Upper lobe of left lung (tissue), 6 donors: Measurements from ENCODE around the gene KAZN. TPM values are rescaled to one million over a fixed set of nuclear protein-coding genes. Genes with fewer than 3 reads are reported as not detected.
A peak's percentile ranks its signal among the peaks of the same experiment; 100 is the strongest.

Experiments used
- ATAC-seq, 2 donors: fragments of 200-7000 bp; cut with Tn5 transposase; one replicate each; pipeline ENCODE4 v1.9.1; 2022; ENCODE audit warnings: mild to moderate bottlenecking in 2 of 2, moderate library complexity in 2 of 2; ENCODE audit not compliant: low FRiP score in 2 of 2
- DNase-seq, 2 donors: peaks; one replicate each; pipeline ENCODE4 v3.0.0-alpha.2; 2019 to 2020
- H3K27ac ChIP-seq, 4 donors: fragments of 200-600 bp; sonication (generic); one replicate each; pipeline ENCODE4 v1.5.1; 2016 to 2019
- H3K27me3 ChIP-seq, 4 donors: fragments of 200-600 bp; sonication (generic); one replicate each; pipeline ENCODE4 v1.5.1; 2017 to 2019
- H3K36me3 ChIP-seq, 4 donors: fragments of 200-600 bp; sonication (generic); one replicate each; pipeline ENCODE4 v1.5.1; 2016 to 2019
- H3K4me1 ChIP-seq, 4 donors: fragments of 200-600 bp; sonication (generic); one replicate each; pipeline ENCODE4 v1.5.1; 2018 to 2019
- H3K4me3 ChIP-seq, 4 donors: fragments of 200-600 bp; sonication (generic); one replicate each; pipeline ENCODE4 v1.5.1; 2017 to 2019; ENCODE audit warnings: mild to moderate bottlenecking in 2 of 4, moderate library complexity in 1 of 4
- H3K9me3 ChIP-seq, 4 donors: fragments of 200-600 bp; sonication (generic); one replicate each; pipeline ENCODE4 v1.5.1; 2018 to 2019
- EP300 ChIP-seq, 4 donors: sonication (generic); formaldehyde crosslinking; IDR thresholded peaks; one replicate each; pipeline ENCODE4 v1.5.1; 2017; ENCODE audit warnings: antibody characterized with exemption in 4 of 4, control low read depth in 2 of 4
- POLR2A ChIP-seq, 4 donors: fragments of 450-650 bp; IDR thresholded peaks; one replicate each; pipeline ENCODE4 v1.5.1; 2016 to 2017; ENCODE audit warnings: antibody characterized with exemption in 4 of 4, mild to moderate bottlenecking in 2 of 4
- POLR2AphosphoS5 ChIP-seq, 2 donors: sonication (generic); formaldehyde crosslinking; IDR thresholded peaks; one replicate each; pipeline ENCODE4 v1.5.1; 2017; ENCODE audit warnings: antibody characterized with exemption in 2 of 2
- WGBS, 2 donors: methylation state at CpG; one replicate each; pipeline ENCODE4 v1.1.5; 2017 to 2018; 5-methylcytosine and 5-hydroxymethylcytosine counted together
- total RNA-seq, 6 donors: library from RNA; depleted of rRNA in 4 of 6; stranded (reverse); fragments of >200 nt in 4 of 6; gene quantifications; one replicate each; pipeline versions ENCODE4 v1.1.0 to v1.2.1, GENCODE V29; 2016 to 2021
- TF ChIP-seq, protein P1 (sequence below), 6 experiments: fragments of 450-650 bp in 4 of 6; fragments of 200-600 bp in 2 of 6; sonication (generic) in 2 of 6; IDR thresholded peaks; one replicate each; pipeline ENCODE4 v1.5.1; 2016 to 2019; ENCODE audit warnings: antibody characterized with exemption in 6 of 6
- donor health status: DM: no; HTN: no; CAD: no; lungs with moderate emphysema.
- donor health status: DM: no; HTN: yes; CAD: no; lungs with severe emphysema.

The KAZN gene
- total RNA-seq, 6 donors from 2014 or later = 11.5 to 30.0 (median 17.6) TPM

DNA sequence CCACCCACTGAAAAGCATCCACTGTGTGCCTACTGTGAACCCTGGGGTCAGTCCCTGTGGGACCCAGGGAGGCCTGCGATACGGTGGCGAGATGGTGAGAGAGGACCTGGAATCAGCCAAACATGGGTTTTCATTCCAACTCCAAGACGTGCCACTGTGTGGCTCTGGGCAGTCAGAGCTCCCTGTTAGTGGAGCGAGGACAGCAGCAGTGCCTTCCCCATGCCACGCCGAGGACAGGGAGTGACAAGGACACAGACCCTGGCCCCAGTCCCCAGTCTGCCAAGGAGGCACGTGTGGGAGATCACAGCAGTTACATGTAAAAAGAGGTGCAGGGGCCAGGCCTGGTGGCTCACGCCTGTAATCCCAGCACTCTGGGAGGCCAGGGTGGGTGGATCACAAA is 504.2 kb downstream of the KAZN start:
- Histone ChIP-seq H3K36me3 (no peaks in the 10 kb centered on the region), H3K27ac (no peak overlapping the region), H3K9me3 (no peaks in the 10 kb centered on the region), H3K27me3 (no peaks in the 10 kb centered on the region), H3K4me3 (no peak overlapping the region), H3K4me1 (peaks cover 0 to 10% (median 0%) of the 10 kb centered on the region in 4 donors)
- WGBS, 2 donors = 93 to 94% methylated on average over 6 to 9 of the region's 9 CpGs
- ATAC-seq (no peak), DNase-seq (no peak)
- TF ChIP-seq, protein P1, sequence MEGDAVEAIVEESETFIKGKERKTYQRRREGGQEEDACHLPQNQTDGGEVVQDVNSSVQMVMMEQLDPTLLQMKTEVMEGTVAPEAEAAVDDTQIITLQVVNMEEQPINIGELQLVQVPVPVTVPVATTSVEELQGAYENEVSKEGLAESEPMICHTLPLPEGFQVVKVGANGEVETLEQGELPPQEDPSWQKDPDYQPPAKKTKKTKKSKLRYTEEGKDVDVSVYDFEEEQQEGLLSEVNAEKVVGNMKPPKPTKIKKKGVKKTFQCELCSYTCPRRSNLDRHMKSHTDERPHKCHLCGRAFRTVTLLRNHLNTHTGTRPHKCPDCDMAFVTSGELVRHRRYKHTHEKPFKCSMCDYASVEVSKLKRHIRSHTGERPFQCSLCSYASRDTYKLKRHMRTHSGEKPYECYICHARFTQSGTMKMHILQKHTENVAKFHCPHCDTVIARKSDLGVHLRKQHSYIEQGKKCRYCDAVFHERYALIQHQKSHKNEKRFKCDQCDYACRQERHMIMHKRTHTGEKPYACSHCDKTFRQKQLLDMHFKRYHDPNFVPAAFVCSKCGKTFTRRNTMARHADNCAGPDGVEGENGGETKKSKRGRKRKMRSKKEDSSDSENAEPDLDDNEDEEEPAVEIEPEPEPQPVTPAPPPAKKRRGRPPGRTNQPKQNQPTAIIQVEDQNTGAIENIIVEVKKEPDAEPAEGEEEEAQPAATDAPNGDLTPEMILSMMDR (IDR thresholded peaks at IDR 0.05) = no peak
- no peak for TF ChIP-seq EP300 (IDR thresholded peaks at IDR 0.05)
- no peak for TF ChIP-seq POLR2AphosphoS5 (IDR thresholded peaks at IDR 0.05)
- no peak for TF ChIP-seq POLR2A (IDR thresholded peaks at IDR 0.05)

DNA sequence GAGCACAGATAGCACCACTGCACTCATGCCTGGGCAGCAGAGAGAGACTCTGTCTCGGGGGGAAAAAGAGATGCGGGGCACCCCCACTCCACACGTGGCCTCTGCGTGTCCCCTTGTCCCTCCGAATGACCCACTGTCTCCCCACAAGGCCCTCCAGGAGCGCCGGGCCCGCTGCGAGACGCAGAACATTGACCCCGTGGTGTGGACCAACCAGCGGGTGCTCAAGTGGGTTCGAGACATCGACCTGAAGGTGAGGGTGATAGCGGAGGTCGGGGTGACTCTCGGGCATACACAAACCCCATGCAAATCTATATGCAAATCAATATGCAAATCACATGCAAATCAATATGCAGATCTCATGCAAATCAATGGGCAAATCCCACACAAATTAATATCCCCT is 504.7 kb downstream of the KAZN start:
- peak in 1 of 2 donors; percentile 60 for DNase-seq
- H3K36me3 ChIP-seq = no peaks in the 10 kb centered on the region
- H3K4me1 ChIP-seq = peaks cover 0 to 10% (median 0%) of the 10 kb centered on the region in 4 donors
- no peaks in the 10 kb centered on the region for H3K27me3 ChIP-seq
- H3K27ac ChIP-seq = no peak overlapping the region
- TF ChIP-seq POLR2AphosphoS5 (IDR thresholded peaks at IDR 0.05) (no peak), POLR2A (IDR thresholded peaks at IDR 0.05) (no peak), EP300 (IDR thresholded peaks at IDR 0.05) (no peak)
- TF ChIP-seq, protein P1 (IDR thresholded peaks at IDR 0.05) = no peak
- 95 to 97% methylated on average over 15 to 17 of the region's 17 CpGs for WGBS, 2 donors
- H3K4me3 ChIP-seq = no peak overlapping the region
- no peak for ATAC-seq
- no peaks in the 10 kb centered on the region for H3K9me3 ChIP-seq

GRCh38 chr1:15103906-15104305 is 505.4 kb downstream of the KAZN start:
- no peaks in the 10 kb centered on the region for H3K36me3 ChIP-seq
- DNase-seq (no peak), ATAC-seq (no peak)
- 67 to 86% methylated on average over 4 to 10 of the region's 10 CpGs for WGBS, 2 donors
- H3K9me3 ChIP-seq = no peaks in the 10 kb centered on the region
- TF ChIP-seq, protein P1 (IDR thresholded peaks at IDR 0.05) = no peak
- TF ChIP-seq POLR2A (IDR thresholded peaks at IDR 0.05) = no peak
- TF ChIP-seq POLR2AphosphoS5 (IDR thresholded peaks at IDR 0.05) = no peak
- no peak for TF ChIP-seq EP300 (IDR thresholded peaks at IDR 0.05)
- H3K27ac ChIP-seq = no peak overlapping the region
- no peak overlapping the region for H3K4me3 ChIP-seq
- H3K4me1 ChIP-seq = peaks cover 0 to 10% (median 0%) of the 10 kb centered on the region in 4 donors
- H3K27me3 ChIP-seq = no peaks in the 10 kb centered on the region

DNA sequence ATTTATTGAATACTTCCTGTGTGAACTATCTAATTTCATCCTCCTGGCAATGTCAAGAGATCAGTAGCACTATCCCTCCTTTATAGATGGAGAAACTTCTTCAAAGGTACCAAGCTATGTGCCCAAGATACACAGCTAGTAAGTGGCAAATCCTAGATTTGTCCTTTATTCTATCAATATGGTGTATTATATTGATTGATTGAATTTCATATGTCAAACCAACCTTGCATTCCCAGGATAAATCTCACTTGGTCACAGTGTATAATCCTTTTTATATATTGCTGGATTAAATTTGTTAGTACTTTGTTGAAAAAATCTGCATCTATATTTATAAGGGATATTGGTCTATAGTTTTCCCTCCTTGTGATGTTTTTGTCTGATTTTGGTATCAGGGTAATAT is 506.3 kb downstream of the KAZN start:
- ATAC-seq = no peak
- no peak overlapping the region for H3K4me3 ChIP-seq
- no peaks in the 10 kb centered on the region for H3K9me3 ChIP-seq
- no peak for TF ChIP-seq POLR2A (IDR thresholded peaks at IDR 0.05)
- no peak for TF ChIP-seq EP300 (IDR thresholded peaks at IDR 0.05)
- TF ChIP-seq, protein P1 (IDR thresholded peaks at IDR 0.05) = no peak
- no peak for TF ChIP-seq POLR2AphosphoS5 (IDR thresholded peaks at IDR 0.05)
- H3K27me3 ChIP-seq = no peaks in the 10 kb centered on the region
- H3K27ac ChIP-seq = no peak overlapping the region
- peaks cover 0 to 10% (median 0%) of the 10 kb centered on the region in 4 donors for H3K4me1 ChIP-seq
- DNase-seq = no peak
- no peaks in the 10 kb centered on the region for H3K36me3 ChIP-seq

- Histone ChIP-seq H3K27me3 (no peaks in the 10 kb centered on the region), H3K27ac (no peak overlapping the region), H3K4me1 (peaks cover 0 to 10% (median 0%) of the 10 kb centered on the region in 4 donors), H3K4me3 (no peak overlapping the region), H3K9me3 (no peaks in the 10 kb centered on the region), H3K36me3 (no peaks in the 10 kb centered on the region)
- ATAC-seq (no peak), DNase-seq (peak in 1 of 2 donors; percentile 40)
- 37 to 39% methylated on average over 7 of the region's 7 CpGs for WGBS, 2 donors
- TF ChIP-seq POLR2A (IDR thresholded peaks at IDR 0.05) (no peak), EP300 (IDR thresholded peaks at IDR 0.05) (no peak), POLR2AphosphoS5 (IDR thresholded peaks at IDR 0.05) (no peak)
- TF ChIP-seq, protein P1 (IDR thresholded peaks at IDR 0.05) = no peak
Measured at GRCh38 chr1:15106608-15107007, 508.1 kb downstream of the KAZN start.
